IMR-90 (cell line): ENCODE measurements around the gene EXOC4. TPM values are rescaled to one million over a fixed set of nuclear protein-coding genes. Genes with fewer than 3 reads are reported as not detected.
A peak's percentile ranks its signal among the peaks of the same experiment; 100 is the strongest.

ENCODE experiments used
- ATAC-seq: fragments of 200-7000 bp; cut with Tn5 transposase; 2 replicates; pipeline ENCODE4 v1.9.1; 2020; ENCODE audit warnings: low read depth, mild to moderate bottlenecking, moderate library complexity
- BruUV-seq: library from RNA; stranded (reverse); fragments of 400-500 nt; replicated peaks from 2 replicates; lab custom pipeline; 2021; lab: Mats Ljungman, UMichigan
- CTCF ChIA-PET: fragments of 300-600 bp; formaldehyde crosslinking; extraction: SDS; loops from one replicate; lab custom pipeline; 2021; ENCODE audit warnings: antibody characterized with exemption; lab: Yijun Ruan, JAX
- POLR2A ChIA-PET: fragments of 300-600 bp; sonication (Branson Sonifier 250); formaldehyde crosslinking; loops from one replicate; lab custom pipeline; 2022; ENCODE audit warnings: antibody characterized with exemption; ENCODE audit not compliant: unreplicated experiment; lab: Charles Lee
- DNase-seq: peaks from one replicate; pipeline ENCODE4 v3.0.0; 2013
- H2AFZ ChIP-seq: replicated peaks from 2 replicates; pipeline ENCODE3; 2013; ENCODE audit warnings: low read length, mild to moderate bottlenecking; ENCODE audit not compliant: poor library complexity
- H2AK5ac ChIP-seq: 2 replicates; pipeline ENCODE4 v1.6.1; 2013; ENCODE audit warnings: low read depth, low read length, inconsistent platforms
- H2AK9ac ChIP-seq: replicated peaks from 2 replicates; pipeline ENCODE3; 2013; ENCODE audit warnings: mild to moderate bottlenecking, low read depth, low read length, moderate library complexity; ENCODE audit not compliant: poor library complexity
- H2BK120ac ChIP-seq: 2 replicates; pipeline ENCODE4 v1.6.1; 2013; ENCODE audit warnings: low read depth, low read length, inconsistent platforms
- H2BK15ac ChIP-seq: 3 replicates; pipeline ENCODE4 v1.6.1; 2013; ENCODE audit warnings: low read depth, low read length, inconsistent platforms
- H2BK20ac ChIP-seq: 2 replicates; pipeline ENCODE4 v1.6.1; 2013; ENCODE audit warnings: low read depth, mild to moderate bottlenecking, inconsistent platforms, low read length, moderate library complexity
- H2BK5ac ChIP-seq: 2 replicates; pipeline ENCODE4 v1.6.1; 2013; ENCODE audit warnings: mild to moderate bottlenecking, low read depth, low read length, inconsistent platforms; ENCODE audit not compliant: poor library complexity, severe bottlenecking
- H3K14ac ChIP-seq: replicated peaks from 2 replicates; pipeline ENCODE4 v1.6.1; 2013; ENCODE audit warnings: low read depth, low read length, inconsistent platforms
- H3K18ac ChIP-seq: 2 replicates; pipeline ENCODE4 v1.6.1; 2013; ENCODE audit warnings: low read depth, low read length, control low read depth
- H3K23ac ChIP-seq: 2 replicates; pipeline ENCODE4 v1.6.1; 2013; ENCODE audit warnings: low read depth, low read length, inconsistent platforms
- H3K27ac ChIP-seq: 2 replicates; pipeline ENCODE4 v1.5.1; 2013; ENCODE audit warnings: mild to moderate bottlenecking, control low read depth, low read length; ENCODE audit not compliant: insufficient read depth
- H3K27me3 ChIP-seq: 2 replicates; pipeline ENCODE4 v1.6.1; 2013; ENCODE audit warnings: low read length; ENCODE audit not compliant: control insufficient read depth, insufficient read depth
- H3K36me3 ChIP-seq: 2 replicates; pipeline ENCODE4 v1.6.1; 2013; ENCODE audit warnings: low read length, mixed read lengths; ENCODE audit not compliant: control insufficient read depth, insufficient read depth
- H3K4ac ChIP-seq: 2 replicates; pipeline ENCODE4 v1.6.1; 2013; ENCODE audit warnings: low read depth, low read length, inconsistent platforms
- H3K4me1 ChIP-seq: 2 replicates; pipeline ENCODE4 v1.6.1; 2013; ENCODE audit warnings: low read length, mixed read lengths; ENCODE audit not compliant: control insufficient read depth, insufficient read depth
- H3K4me2 ChIP-seq: 2 replicates; pipeline ENCODE4 v1.6.1; 2013; ENCODE audit warnings: low read depth, mild to moderate bottlenecking, control low read depth, low read length, moderate library complexity
- H3K4me3 ChIP-seq: 2 replicates; pipeline ENCODE4 v1.5.1; 2013; ENCODE audit warnings: low read depth, mild to moderate bottlenecking, control low read depth, low read length, moderate library complexity; ENCODE audit not compliant: insufficient read depth
- H3K56ac ChIP-seq: 2 replicates; pipeline ENCODE4 v1.6.1; 2013; ENCODE audit warnings: low read length, inconsistent platforms; ENCODE audit not compliant: insufficient read depth; ENCODE audit errors: extremely low read depth
- H3K79me1 ChIP-seq, 2 experiments: 2 replicates each; pipeline ENCODE4 v1.6.1; 2013; ENCODE audit warnings: low read length in 2 of 2, inconsistent platforms in 1 of 2, low read depth in 1 of 2
- H3K9ac ChIP-seq: 2 replicates; pipeline ENCODE4 v1.6.1; 2013; ENCODE audit warnings: low read depth, low read length, control low read depth
- H3K9me1 ChIP-seq: 2 replicates; pipeline ENCODE4 v1.6.1; 2013; ENCODE audit warnings: low read length, inconsistent platforms; ENCODE audit not compliant: insufficient read depth
- H3K9me3 ChIP-seq: 2 replicates; pipeline ENCODE4 v1.6.1; 2013; ENCODE audit warnings: low read length; ENCODE audit not compliant: control insufficient read depth, insufficient read depth
- H4K20me1 ChIP-seq: 2 replicates; pipeline ENCODE4 v1.6.1; 2013; ENCODE audit warnings: low read length, inconsistent platforms; ENCODE audit not compliant: insufficient read depth
- H4K5ac ChIP-seq: 2 replicates; pipeline ENCODE4 v1.6.1; 2013; ENCODE audit warnings: mild to moderate bottlenecking, low read depth, low read length, control low read depth
- H4K8ac ChIP-seq, 2 experiments: 2 replicates each; pipeline ENCODE4 v1.6.1; 2013; ENCODE audit warnings: low read depth in 2 of 2, low read length in 2 of 2, control low read depth in 1 of 2, inconsistent platforms in 1 of 2
- H4K91ac ChIP-seq: 2 replicates; pipeline ENCODE4 v1.6.1; 2013; ENCODE audit warnings: low read depth, low read length, inconsistent platforms; ENCODE audit not compliant: insufficient read depth
- BHLHE40 ChIP-seq: fragments of 150-350 bp; IDR thresholded peaks from 2 replicates; pipeline ENCODE4 v1.6.1; 2016; ENCODE audit warnings: mild to moderate bottlenecking, low read depth, low read length
- CEBPB ChIP-seq: IDR thresholded peaks from 2 replicates; pipeline ENCODE4 v1.6.1; 2012; ENCODE audit warnings: low read depth, low read length, improper control_type of control experiment
- CHD1 ChIP-seq: IDR thresholded peaks from 2 replicates; pipeline ENCODE4 v1.6.1; 2012; ENCODE audit warnings: low read depth, low read length, improper control_type of control experiment
- FOS ChIP-seq: fragments of 150-350 bp; IDR thresholded peaks from 2 replicates; pipeline ENCODE4 v1.6.1; 2016; ENCODE audit warnings: low read depth, low read length
- MAFK ChIP-seq: IDR thresholded peaks from 2 replicates; pipeline ENCODE4 v1.6.1; 2012; ENCODE audit warnings: low read depth, low read length, improper control_type of control experiment
- MAZ ChIP-seq: IDR thresholded peaks from 2 replicates; pipeline ENCODE4 v1.6.1; 2012; ENCODE audit warnings: low read depth, mild to moderate bottlenecking, low read length, improper control_type of control experiment, moderate library complexity, borderline replicate concordance
- MXI1 ChIP-seq: IDR thresholded peaks from 2 replicates; pipeline ENCODE4 v1.6.1; 2012; ENCODE audit warnings: low read depth, mild to moderate bottlenecking, low read length, moderate library complexity, borderline replicate concordance
- NFE2L2 ChIP-seq: fragments of 150-350 bp; IDR thresholded peaks from 2 replicates; pipeline ENCODE4 v1.6.1; 2016; ENCODE audit warnings: low read depth, mild to moderate bottlenecking, low read length
- POLR2A ChIP-seq: IDR thresholded peaks from 2 replicates; pipeline ENCODE4 v1.6.1; 2012; ENCODE audit warnings: mild to moderate bottlenecking, low read depth, low read length
- RAD21 ChIP-seq: IDR thresholded peaks from 2 replicates; pipeline ENCODE4 v1.6.1; 2012; ENCODE audit warnings: low read length, improper control_type of control experiment
- RCOR1 ChIP-seq: IDR thresholded peaks from 2 replicates; pipeline ENCODE4 v1.6.1; 2012; ENCODE audit warnings: mild to moderate bottlenecking, low read length, improper control_type of control experiment; ENCODE audit not compliant: insufficient replicate concordance
- RFX5 ChIP-seq: IDR thresholded peaks from 2 replicates; pipeline ENCODE4 v1.8.0; 2012; ENCODE audit warnings: low read depth, mild to moderate bottlenecking, low read length, moderate library complexity
- SMC3 ChIP-seq: fragments of 150-350 bp; IDR thresholded peaks from 2 replicates; pipeline ENCODE4 v1.6.1; 2016; ENCODE audit warnings: low read depth, mild to moderate bottlenecking, antibody characterized with exemption, low read length, moderate library complexity
- dilution Hi-C: fragments of 300-500 bp; cut with HindIII; formaldehyde crosslinking; loops from one replicate; pipeline ENCODE4 v1.14.3; 2018; ENCODE audit warnings: low sequenced_read_pairs; ENCODE audit not compliant: unreplicated experiment
- in situ Hi-C: fragments of 300-500 bp; cut with MboI; formaldehyde crosslinking; loops from 3 replicates; pipeline ENCODE4 v1.14.3; 2019; ENCODE audit warnings: low sequenced_read_pairs, inconsistent platforms, mixed read lengths
- intact Hi-C: fragments of 100-400 bp; cut with micrococcal nuclease; formaldehyde crosslinking; loops from 2 replicates; pipeline ENCODE4 v1.10.0; 2022
- polyA plus RNA-seq, 3 experiments: library from polyadenylated mRNA; depleted of rRNA; stranded (reverse); fragments of >200 nt; gene quantifications; 2 replicates each; pipeline ENCODE4 v1.2.3, GENCODE V29; 2012; ENCODE audit warnings: low replicate concordance in 1 of 3
- total RNA-seq: library from RNA; depleted of rRNA; stranded (reverse); fragments of >200 nt; gene quantifications from 2 replicates; pipeline ENCODE4 v1.2.3, GENCODE V29; 2012
- TF ChIP-seq, protein P1 (sequence below): conservative IDR thresholded peaks from 2 replicates; pipeline ENCODE4 v1.5.1; 2012; ENCODE audit warnings: mild to moderate bottlenecking, low read depth, low read length, improper control_type of control experiment
- TF ChIP-seq, protein P2 (sequence below): fragments of 150-350 bp; IDR thresholded peaks from 2 replicates; pipeline ENCODE4 v1.6.1; 2016; ENCODE audit warnings: low read depth, mild to moderate bottlenecking, low read length, moderate library complexity, borderline replicate concordance
- TF ChIP-seq, protein P3 (sequence below): fragments of 150-350 bp; IDR thresholded peaks from 2 replicates; pipeline ENCODE4 v1.6.1; 2017; ENCODE audit warnings: mild to moderate bottlenecking, antibody characterized with exemption, low read length, low read depth

The EXOC4 gene
- total and polyA plus RNA-seq, 2 of the 4 experiments (the other 2 are of a cell fraction), result 25.4 to 94.6 TPM

DNA sequence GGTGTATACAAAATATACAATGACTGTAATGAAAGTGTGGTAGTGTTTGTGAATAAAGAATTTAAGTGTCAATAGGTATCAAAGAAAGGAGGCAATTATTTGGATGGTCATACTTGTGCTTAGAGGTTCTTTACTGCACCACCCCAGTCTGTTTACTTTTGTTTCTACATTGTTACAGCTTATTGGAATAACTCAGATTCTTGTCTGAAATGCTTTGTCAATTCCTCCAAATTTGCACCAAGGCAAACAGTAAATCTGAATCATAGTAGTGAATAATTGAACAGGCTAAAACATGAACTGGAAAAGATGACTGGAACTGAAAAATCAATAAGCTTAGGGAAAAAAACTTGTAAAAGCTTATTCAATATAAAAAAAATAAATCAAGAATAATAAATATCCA lies 319.2 kb downstream of the EXOC4 start:
- Histone ChIP-seq H2AK5ac (no peak overlapping the region), H2BK15ac (no peak overlapping the region), H3K27me3 (no peaks in the 10 kb centered on the region), H3K4me1 (peaks cover 3% of the 10 kb centered on the region; the same call in 1 of the 2 replicates), H3K9ac (no peak overlapping the region), H4K20me1 (no peaks in the 10 kb centered on the region), H3K4ac (no peak overlapping the region), H4K8ac (no peak overlapping the region), H2AK9ac (no peak overlapping the region), H3K36me3 (no peaks in the 10 kb centered on the region), H2BK20ac (no peak overlapping the region), H3K79me1 (peaks cover 0 to 12% of the 10 kb centered on the region in 2 experiments; a peak in 2 of 4 replicates), H2AFZ (no peak overlapping the region), H3K9me1 (0 out of 2 replicates have a peak, but pooled peaks cover 5% of the 10 kb centered on the region), H4K5ac (no peak overlapping the region), H2BK120ac (no peak overlapping the region), H3K56ac (no peak overlapping the region), H3K4me3 (no peak overlapping the region), H3K23ac (no peak overlapping the region), H3K9me3 (no peaks in the 10 kb centered on the region), H3K27ac (no peak overlapping the region), H3K4me2 (no peak overlapping the region), H3K18ac (no peak overlapping the region), H4K91ac (no peak overlapping the region), H2BK5ac (peak overlapping the region; percentile 23), H3K14ac (no peak overlapping the region)
- intact Hi-C loops, result no loop called here
- peak; percentile 27; the same call in 1 of the 2 replicates for ATAC-seq
- ChIA-PET POLR2A (no interaction called here), CTCF (interaction anchor here (0.6 kb wide), 1 partner anchor 70 kb away, joined by 3 read pairs; no protein-coding TSS in a partner anchor)
- in situ Hi-C loops, result no loop called here
- no TSS peak for BruUV-seq
- dilution Hi-C loops, result no loop called here
- no peak for DNase-seq
- TF ChIP-seq MXI1, result no peak
- TF ChIP-seq RFX5, result no peak
- no peak for TF ChIP-seq SMC3
- TF ChIP-seq BHLHE40, result no peak
- TF ChIP-seq, protein P1, sequence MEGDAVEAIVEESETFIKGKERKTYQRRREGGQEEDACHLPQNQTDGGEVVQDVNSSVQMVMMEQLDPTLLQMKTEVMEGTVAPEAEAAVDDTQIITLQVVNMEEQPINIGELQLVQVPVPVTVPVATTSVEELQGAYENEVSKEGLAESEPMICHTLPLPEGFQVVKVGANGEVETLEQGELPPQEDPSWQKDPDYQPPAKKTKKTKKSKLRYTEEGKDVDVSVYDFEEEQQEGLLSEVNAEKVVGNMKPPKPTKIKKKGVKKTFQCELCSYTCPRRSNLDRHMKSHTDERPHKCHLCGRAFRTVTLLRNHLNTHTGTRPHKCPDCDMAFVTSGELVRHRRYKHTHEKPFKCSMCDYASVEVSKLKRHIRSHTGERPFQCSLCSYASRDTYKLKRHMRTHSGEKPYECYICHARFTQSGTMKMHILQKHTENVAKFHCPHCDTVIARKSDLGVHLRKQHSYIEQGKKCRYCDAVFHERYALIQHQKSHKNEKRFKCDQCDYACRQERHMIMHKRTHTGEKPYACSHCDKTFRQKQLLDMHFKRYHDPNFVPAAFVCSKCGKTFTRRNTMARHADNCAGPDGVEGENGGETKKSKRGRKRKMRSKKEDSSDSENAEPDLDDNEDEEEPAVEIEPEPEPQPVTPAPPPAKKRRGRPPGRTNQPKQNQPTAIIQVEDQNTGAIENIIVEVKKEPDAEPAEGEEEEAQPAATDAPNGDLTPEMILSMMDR, result no peak
- no peak for TF ChIP-seq RCOR1
- TF ChIP-seq POLR2A, result no peak
- TF ChIP-seq CEBPB, result no peak
- no peak for TF ChIP-seq MAFK
- TF ChIP-seq, protein P2, sequence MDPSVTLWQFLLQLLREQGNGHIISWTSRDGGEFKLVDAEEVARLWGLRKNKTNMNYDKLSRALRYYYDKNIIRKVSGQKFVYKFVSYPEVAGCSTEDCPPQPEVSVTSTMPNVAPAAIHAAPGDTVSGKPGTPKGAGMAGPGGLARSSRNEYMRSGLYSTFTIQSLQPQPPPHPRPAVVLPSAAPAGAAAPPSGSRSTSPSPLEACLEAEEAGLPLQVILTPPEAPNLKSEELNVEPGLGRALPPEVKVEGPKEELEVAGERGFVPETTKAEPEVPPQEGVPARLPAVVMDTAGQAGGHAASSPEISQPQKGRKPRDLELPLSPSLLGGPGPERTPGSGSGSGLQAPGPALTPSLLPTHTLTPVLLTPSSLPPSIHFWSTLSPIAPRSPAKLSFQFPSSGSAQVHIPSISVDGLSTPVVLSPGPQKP, result no peak
- TF ChIP-seq MAZ, result no peak
- no peak for TF ChIP-seq FOS
- TF ChIP-seq RAD21, result no peak
- no peak for TF ChIP-seq NFE2L2
- no peak for TF ChIP-seq CHD1
- TF ChIP-seq, protein P3, sequence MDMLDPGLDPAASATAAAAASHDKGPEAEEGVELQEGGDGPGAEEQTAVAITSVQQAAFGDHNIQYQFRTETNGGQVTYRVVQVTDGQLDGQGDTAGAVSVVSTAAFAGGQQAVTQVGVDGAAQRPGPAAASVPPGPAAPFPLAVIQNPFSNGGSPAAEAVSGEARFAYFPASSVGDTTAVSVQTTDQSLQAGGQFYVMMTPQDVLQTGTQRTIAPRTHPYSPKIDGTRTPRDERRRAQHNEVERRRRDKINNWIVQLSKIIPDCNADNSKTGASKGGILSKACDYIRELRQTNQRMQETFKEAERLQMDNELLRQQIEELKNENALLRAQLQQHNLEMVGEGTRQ, result no peak
